PC-9 (cell line): Measurements from ENCODE around the gene CARD11.

Source experiments
- CTCF ChIP-seq: fragments of 200-600 bp; sonication (generic); conservative IDR thresholded peaks from 2 replicates; pipeline ENCODE4 v1.6.1; 2017; ENCODE audit warnings: mixed run types, antibody characterized with exemption, mild to moderate bottlenecking, moderate library complexity
- EZH2 ChIP-seq: fragments of 200-600 bp; sonication (generic); IDR thresholded peaks from 2 replicates; pipeline ENCODE4 v1.8.0; 2017; ENCODE audit warnings: antibody characterized with exemption, low read depth

GRCh38 chr7:2997014-2997413, 46.7 kb downstream of the CARD11 start:
- TF ChIP-seq CTCF = no peak
- no peak for TF ChIP-seq EZH2
